Uterus (tissue), 4 donors: ENCODE measurements around the gene MAP3K8. TPM values are rescaled to one million over a fixed set of nuclear protein-coding genes. Genes with fewer than 3 reads are reported as not detected.

Experiments used
- DNase-seq, 2 donors: peaks; one replicate each; pipeline ENCODE4 v3.0.0-alpha.2; 2019 to 2020
- H3K27ac ChIP-seq, 2 donors: fragments of 200-600 bp; sonication (generic); 1 replicate in 1 of 2; 2 replicates in 1 of 2; pipeline ENCODE4 v1.5.1; 2016 to 2018
- H3K27me3 ChIP-seq, 2 donors: fragments of 200-600 bp; sonication (generic); one replicate each; pipeline ENCODE4 v1.5.1; 2018 to 2019; ENCODE audit warnings: control low read depth in 1 of 2
- H3K36me3 ChIP-seq, 2 donors: fragments of 200-600 bp; sonication (generic); one replicate each; pipeline ENCODE4 v1.5.1; 2019; ENCODE audit warnings: control low read depth in 1 of 2
- H3K4me1 ChIP-seq, 2 donors: fragments of 200-600 bp; sonication (generic); one replicate each; pipeline ENCODE4 v1.5.1; 2018 to 2019; ENCODE audit warnings: control low read depth in 1 of 2
- H3K4me3 ChIP-seq, 2 donors: fragments of 200-600 bp; sonication (generic); 1 replicate in 1 of 2; 2 replicates in 1 of 2; pipeline ENCODE4 v1.5.1; 2018 to 2019; ENCODE audit warnings: mild to moderate bottlenecking in 1 of 2
- H3K9me3 ChIP-seq, 2 donors: fragments of 200-600 bp; sonication (generic); one replicate each; pipeline ENCODE4 v1.5.1; 2019; ENCODE audit warnings: control low read depth in 1 of 2
- CTCF ChIP-seq, 4 experiments: fragments of 200-600 bp in 2 of 4; fragments of 450-650 bp in 2 of 4; sonication (generic) in 2 of 4; IDR thresholded peaks; one replicate each; pipeline ENCODE4 v1.5.1; 2016 to 2019; ENCODE audit warnings: antibody characterized with exemption in 4 of 4, mild to moderate bottlenecking in 2 of 4, moderate library complexity in 1 of 4
- POLR2A ChIP-seq, 2 donors: fragments of 450-650 bp; IDR thresholded peaks; one replicate each; pipeline ENCODE4 v1.6.1; 2016; ENCODE audit warnings: antibody characterized with exemption in 2 of 2, mild to moderate bottlenecking in 1 of 2, moderate library complexity in 1 of 2
- intact Hi-C: fragments of 100-400 bp; cut with DNase I; formaldehyde crosslinking; loops from one replicate; pipeline ENCODE4 v1.15.1; 2023; ENCODE audit warnings: low total_unique reads
- total RNA-seq, 4 donors: library from RNA; depleted of rRNA in 3 of 4; stranded (reverse); fragments of >200 nt in 3 of 4; gene quantifications; one replicate each; pipeline versions ENCODE4 v1.1.0 to v1.2.4, GENCODE V29; 2014 to 2023
- donor health status: DM: yes; HTN: yes; CAD: no.

MAP3K8 gene
- total RNA-seq: 10 to 100 TPM; 13.3 to 63.0 (median 24.4) TPM

DNA sequence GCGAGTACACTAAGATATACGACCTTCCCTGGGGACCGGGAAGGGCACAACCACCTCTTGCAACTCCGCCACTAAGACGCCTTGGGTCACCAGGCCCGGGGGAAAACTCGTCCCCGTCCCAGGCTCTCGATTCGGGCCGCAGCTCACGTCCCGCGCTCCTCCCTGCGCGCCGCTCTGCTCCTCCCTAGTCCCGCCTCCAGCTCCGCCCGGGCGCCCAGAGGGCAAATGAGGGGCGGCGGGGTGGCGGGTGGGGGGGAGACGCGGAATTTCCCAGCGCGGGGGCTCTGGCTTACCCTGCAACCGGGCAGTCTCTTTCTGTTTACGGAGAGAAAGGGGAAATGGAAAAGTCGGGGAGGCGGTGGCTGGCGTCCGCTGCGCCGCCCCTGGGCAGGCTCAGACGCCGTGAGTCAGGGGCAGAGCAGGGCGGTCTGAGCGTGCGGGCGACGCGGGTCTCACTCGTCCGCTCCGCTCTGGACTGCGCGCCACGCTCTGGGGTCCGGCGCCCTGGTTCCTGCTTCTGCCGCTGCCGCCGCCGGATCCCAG lies at the start of gene MAP3K8:
Gene MAP3K8 (plus strand): TSS at position 455 of the 543 bp plus-strand sequence. CDS start 4,755 bp downstream, outside the sequence.
- no peaks in the 10 kb centered on the region for H3K9me3 ChIP-seq
- peak within 1 kb of the TSS; percentile 68 to 84 for H3K4me3 ChIP-seq
- TF ChIP-seq CTCF (IDR thresholded peaks at IDR 0.05): peak in 1 of 4 experiments; percentile 13
- peak; percentile 70 to 72 for TF ChIP-seq POLR2A (IDR thresholded peaks at IDR 0.05)
- peaks cover 5% of the 10 kb centered on the region in 2 donors for H3K4me1 ChIP-seq
- peak within 1 kb of the TSS; percentile 97 to 99 for H3K27ac ChIP-seq
- peak; percentile 88 to 89 for DNase-seq
- no peaks in the 10 kb centered on the region for H3K27me3 ChIP-seq
- intact Hi-C loops: no loop called here
- no peaks in the 10 kb centered on the region for H3K36me3 ChIP-seq

DNA sequence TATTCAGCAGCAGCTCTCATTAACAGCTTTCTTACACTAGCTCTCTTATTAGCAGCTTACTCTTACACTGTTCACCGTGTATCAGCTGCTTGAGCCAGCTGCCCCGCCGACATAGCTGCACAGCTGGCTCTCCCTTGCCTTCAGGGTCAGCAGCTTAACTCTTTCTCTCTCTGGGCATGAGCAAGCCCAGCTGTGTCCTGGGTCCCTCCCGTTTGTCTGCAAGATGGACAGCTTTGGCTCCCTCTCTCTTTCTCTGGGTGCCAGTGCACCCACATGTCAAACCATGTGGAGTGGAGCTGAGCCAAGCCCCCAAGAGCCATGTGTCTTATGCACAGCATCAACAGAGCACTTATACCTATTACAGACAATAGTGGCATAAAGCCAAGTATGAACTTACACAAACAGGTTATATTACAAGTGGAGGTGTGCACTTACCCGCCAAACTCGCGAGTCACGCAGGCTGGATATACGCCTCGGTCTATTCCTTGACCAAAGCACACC lies 49.2 kb upstream of the MAP3K8 start:
- H3K9me3 ChIP-seq: no peaks in the 10 kb centered on the region
- H3K27ac ChIP-seq: no peak overlapping the region
- H3K36me3 ChIP-seq: no peaks in the 10 kb centered on the region
- intact Hi-C loops: no loop called here
- no peaks in the 10 kb centered on the region for H3K4me1 ChIP-seq
- no peaks in the 10 kb centered on the region for H3K27me3 ChIP-seq
- no peak overlapping the region for H3K4me3 ChIP-seq
- no peak for DNase-seq
- TF ChIP-seq CTCF (IDR thresholded peaks at IDR 0.05) (no peak), POLR2A (IDR thresholded peaks at IDR 0.05) (no peak)

DNA sequence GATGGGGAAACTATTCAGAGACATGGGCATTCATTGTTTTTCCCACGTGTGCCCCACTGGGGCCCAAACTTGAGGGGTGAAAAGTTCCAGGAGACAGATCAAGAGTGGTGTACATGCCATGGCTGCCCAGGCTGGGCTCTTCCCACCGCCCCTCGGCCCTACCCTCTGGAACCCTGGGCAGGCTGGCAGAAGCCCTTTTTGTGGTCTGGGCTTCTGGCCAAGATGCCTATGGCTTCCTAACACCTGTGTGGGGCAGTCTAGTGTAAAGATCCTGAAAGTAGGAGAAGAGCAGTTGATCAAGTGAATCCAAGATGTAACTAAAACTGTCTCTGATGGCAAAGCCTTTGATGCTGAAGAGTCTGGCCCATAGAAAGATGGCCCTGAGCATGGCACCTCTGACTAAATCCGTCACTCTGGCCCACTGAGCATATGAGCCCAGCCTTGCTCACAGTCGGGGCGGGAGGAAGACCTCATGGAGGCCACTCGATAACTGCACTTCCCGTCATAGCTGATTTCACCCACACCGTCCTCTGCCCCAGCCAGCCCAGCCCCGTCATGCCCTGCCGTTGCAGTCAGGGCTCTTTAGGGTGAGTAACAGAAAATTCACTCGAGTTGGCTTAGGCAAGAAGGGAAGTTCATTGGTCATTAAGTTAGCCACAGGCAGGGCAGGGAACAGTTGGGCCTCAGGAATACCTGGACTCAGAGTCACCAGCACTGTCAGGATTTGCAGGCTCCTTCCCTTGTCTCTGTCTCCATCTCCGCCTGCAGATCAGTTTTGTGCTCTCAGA lies 47.0 kb upstream of the MAP3K8 start:
- H3K27ac ChIP-seq: no peak overlapping the region
- H3K9me3 ChIP-seq: no peaks in the 10 kb centered on the region
- H3K27me3 ChIP-seq: no peaks in the 10 kb centered on the region
- no peak for DNase-seq
- H3K4me1 ChIP-seq: no peaks in the 10 kb centered on the region
- intact Hi-C loops: no loop called here
- H3K36me3 ChIP-seq: no peaks in the 10 kb centered on the region
- no peak overlapping the region for H3K4me3 ChIP-seq
- TF ChIP-seq POLR2A (IDR thresholded peaks at IDR 0.05) (no peak), CTCF (IDR thresholded peaks at IDR 0.05) (no peak)

DNA sequence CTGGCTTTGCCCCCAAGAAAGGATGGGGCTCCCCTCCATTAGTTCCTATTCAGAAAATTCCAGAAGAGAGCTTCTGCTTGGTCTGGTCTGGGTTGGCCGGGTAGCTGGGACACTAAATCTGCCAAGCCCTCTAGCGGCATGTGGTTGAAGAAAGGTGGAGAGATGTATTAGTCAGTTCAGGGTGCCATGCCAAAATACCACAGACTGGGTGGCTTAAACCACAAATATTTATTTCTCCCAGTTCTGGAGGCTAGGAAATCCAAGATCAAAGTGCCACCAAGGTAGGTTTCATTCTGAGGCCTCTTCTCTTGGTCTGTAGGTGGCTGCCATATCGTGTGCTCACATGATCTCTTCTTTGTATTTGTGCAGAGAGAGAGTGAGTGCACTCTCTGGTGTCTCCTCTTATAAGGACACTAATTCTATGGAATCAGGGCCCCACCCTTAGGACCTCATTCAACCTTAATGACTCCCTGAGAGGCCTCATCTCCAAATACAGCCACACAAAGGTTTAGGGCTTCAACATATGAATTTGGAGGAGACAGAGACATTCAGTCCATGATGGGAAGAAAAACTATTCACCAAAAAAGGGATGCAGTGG lies 46.2 kb upstream of the MAP3K8 start:
- no peaks in the 10 kb centered on the region for H3K4me1 ChIP-seq
- no peak overlapping the region for H3K4me3 ChIP-seq
- H3K36me3 ChIP-seq: no peaks in the 10 kb centered on the region
- DNase-seq: no peak
- H3K27me3 ChIP-seq: no peaks in the 10 kb centered on the region
- no peaks in the 10 kb centered on the region for H3K9me3 ChIP-seq
- H3K27ac ChIP-seq: no peak overlapping the region
- intact Hi-C loops: no loop called here
- TF ChIP-seq POLR2A (IDR thresholded peaks at IDR 0.05) (no peak), CTCF (IDR thresholded peaks at IDR 0.05) (no peak)

DNA sequence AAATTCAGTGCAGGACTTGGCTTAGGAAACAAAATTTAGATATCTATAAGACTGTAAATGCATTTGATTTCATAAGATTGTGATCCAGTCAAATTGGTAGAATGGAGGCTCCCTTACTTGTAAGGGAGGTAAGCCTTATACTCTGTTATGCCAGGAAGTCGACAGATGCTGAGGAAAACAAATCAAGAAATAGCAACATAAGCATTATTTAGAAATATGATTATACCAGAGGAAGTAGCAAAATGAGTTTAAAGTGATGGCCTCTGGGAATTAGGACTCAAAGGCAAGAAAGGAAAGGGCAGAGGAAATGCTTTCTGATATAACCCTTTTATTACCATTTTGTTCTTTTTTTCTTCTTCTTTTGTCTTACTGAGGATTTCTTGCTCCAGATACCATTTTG lies 44.4 kb upstream of the MAP3K8 start:
- TF ChIP-seq POLR2A (IDR thresholded peaks at IDR 0.05): no peak
- no peak for TF ChIP-seq CTCF (IDR thresholded peaks at IDR 0.05)
- no peaks in the 10 kb centered on the region for H3K27me3 ChIP-seq
- no peaks in the 10 kb centered on the region for H3K4me1 ChIP-seq
- intact Hi-C loops: no loop called here
- H3K9me3 ChIP-seq: no peaks in the 10 kb centered on the region
- no peak for DNase-seq
- no peaks in the 10 kb centered on the region for H3K36me3 ChIP-seq
- no peak overlapping the region for H3K27ac ChIP-seq
- no peak overlapping the region for H3K4me3 ChIP-seq
